22Rv1 (cell line): ENCODE data around the gene CPZ.

Source experiments
- H3K27ac ChIP-seq: fragments of 450-650 bp; 2 replicates; pipeline ENCODE4 v1.5.1; 2017
- ZFX ChIP-seq: fragments of 450-650 bp; IDR thresholded peaks from 2 replicates; pipeline ENCODE4 v1.6.1; 2017; ENCODE audit warnings: antibody characterized with exemption, borderline replicate concordance
- TF ChIP-seq, protein P1 (sequence below): fragments of 450-650 bp; IDR thresholded peaks from 2 replicates; pipeline ENCODE4 v1.5.1; 2017; ENCODE audit warnings: mild to moderate bottlenecking

Gene CPZ

DNA sequence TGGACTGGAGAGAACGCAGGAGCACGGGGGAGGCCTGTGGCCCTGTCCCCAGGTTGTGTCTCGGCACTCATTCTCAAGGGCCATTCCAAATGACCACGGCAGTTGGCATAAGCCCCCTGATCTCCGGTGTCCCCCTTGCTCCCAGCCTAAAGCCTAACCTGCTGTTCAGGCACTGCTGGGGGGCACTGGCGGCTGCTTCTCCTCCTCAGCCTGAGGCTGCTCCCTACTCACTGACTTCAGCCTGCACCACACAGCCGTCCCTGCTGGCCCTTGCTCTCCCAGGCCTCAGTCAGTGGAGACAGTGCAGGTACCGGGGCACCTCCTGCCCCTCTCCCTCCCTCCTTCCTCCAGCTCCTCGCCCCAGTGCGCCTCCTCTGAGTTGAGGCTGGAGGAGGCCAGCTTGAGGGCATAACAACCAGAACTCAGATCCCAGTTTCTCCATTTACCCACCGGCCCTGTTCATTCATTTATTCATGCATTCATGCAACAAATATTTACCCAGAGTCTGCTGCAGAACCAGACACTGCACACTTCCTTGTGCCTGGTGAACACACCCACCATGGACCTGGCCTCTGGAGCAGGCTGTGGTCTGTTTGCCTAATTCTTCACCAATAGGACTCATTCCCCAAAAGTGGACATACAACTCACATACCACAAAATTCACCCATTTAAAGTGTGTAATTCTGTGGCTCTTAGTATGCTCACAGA is 65.0 kb downstream of the CPZ start:
- TF ChIP-seq ZFX: no peak
- no peak overlapping the region for H3K27ac ChIP-seq

DNA sequence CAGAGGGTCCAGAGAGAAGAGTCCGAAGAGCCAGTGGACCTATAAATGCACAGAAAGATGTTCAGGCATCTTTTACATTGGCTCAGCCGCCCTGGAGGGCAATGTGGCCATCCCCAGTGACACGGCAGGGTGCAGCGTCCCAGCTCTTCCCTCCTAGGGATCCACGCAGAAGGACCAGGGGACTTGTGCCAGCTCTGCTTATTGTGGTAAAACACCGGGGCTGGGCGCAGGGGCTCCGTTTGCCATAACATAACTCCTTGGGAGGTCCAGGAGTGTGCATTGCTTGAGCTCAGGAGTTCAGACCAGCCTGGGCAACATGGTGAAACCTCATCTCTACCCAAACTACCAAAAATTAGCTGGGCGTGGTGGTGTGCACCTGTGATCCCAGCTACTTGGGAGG is 70.2 kb downstream of the CPZ start:
- TF ChIP-seq, protein P1, sequence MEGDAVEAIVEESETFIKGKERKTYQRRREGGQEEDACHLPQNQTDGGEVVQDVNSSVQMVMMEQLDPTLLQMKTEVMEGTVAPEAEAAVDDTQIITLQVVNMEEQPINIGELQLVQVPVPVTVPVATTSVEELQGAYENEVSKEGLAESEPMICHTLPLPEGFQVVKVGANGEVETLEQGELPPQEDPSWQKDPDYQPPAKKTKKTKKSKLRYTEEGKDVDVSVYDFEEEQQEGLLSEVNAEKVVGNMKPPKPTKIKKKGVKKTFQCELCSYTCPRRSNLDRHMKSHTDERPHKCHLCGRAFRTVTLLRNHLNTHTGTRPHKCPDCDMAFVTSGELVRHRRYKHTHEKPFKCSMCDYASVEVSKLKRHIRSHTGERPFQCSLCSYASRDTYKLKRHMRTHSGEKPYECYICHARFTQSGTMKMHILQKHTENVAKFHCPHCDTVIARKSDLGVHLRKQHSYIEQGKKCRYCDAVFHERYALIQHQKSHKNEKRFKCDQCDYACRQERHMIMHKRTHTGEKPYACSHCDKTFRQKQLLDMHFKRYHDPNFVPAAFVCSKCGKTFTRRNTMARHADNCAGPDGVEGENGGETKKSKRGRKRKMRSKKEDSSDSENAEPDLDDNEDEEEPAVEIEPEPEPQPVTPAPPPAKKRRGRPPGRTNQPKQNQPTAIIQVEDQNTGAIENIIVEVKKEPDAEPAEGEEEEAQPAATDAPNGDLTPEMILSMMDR: no peak
- no peak for TF ChIP-seq ZFX

DNA sequence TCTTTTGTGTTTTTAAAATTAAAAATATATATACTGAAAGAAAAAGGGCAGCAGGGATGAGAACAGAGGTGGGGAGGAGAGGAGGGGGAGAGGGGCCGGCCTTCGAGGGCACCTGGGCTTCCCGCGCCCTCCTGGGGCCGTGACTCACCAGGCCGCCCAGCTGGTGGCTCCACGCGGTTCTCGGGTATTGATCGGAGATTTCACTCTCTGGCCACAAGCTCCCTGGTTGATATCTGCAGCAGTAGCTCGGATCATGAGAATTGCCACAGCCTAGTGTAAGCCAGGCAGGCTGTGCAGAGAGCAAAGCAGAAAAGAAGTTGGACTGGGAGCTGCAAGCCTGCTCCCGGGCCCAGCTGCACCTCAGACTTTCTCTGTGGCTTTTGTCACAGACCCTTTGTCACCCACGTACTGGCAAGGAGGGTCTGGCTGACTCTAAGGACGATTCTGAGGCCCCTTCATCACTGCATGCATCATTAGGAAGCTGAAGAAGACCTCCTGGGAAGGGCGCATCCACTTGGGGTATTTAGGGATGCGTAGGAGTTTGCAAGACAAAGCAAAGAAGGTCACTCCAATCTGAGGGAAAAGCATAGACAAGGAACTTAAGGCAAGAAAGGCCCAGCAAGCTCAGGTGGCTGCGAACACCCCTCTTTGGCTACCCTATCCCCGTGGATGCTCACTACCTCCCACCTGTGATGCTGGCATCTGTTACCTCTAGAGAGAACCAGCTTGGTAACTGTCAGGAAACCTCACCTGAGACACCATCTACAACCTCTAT is 71.7 kb downstream of the CPZ start:
- no peak for TF ChIP-seq ZFX
- TF ChIP-seq, protein P1: no peak
- H3K27ac ChIP-seq: no peak overlapping the region

More for the DNA sequence above, 70.2 kb downstream of the CPZ start:
- no peak overlapping the region for H3K27ac ChIP-seq

DNA sequence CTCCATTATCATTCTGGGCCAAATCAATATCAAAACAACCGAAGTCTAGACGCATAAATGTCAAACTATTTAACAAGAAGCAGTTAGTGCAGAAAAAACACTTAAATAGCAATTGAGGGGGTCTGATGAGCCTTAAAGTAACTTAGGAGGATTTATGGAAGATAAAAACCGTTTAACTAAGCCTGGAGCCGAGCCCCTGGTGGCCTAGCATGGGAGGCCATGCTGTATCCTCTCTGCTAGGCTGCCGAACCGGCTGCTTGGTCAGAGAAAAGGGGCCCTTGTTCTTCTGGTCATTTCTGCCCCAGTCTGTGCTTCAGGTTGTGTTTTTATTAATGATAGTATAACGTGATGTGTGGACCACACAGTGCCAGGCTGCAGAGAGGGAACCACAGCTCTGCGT is 72.4 kb downstream of the CPZ start:
- TF ChIP-seq, protein P1: no peak
- TF ChIP-seq ZFX: no peak
- H3K27ac ChIP-seq: no peak overlapping the region

DNA sequence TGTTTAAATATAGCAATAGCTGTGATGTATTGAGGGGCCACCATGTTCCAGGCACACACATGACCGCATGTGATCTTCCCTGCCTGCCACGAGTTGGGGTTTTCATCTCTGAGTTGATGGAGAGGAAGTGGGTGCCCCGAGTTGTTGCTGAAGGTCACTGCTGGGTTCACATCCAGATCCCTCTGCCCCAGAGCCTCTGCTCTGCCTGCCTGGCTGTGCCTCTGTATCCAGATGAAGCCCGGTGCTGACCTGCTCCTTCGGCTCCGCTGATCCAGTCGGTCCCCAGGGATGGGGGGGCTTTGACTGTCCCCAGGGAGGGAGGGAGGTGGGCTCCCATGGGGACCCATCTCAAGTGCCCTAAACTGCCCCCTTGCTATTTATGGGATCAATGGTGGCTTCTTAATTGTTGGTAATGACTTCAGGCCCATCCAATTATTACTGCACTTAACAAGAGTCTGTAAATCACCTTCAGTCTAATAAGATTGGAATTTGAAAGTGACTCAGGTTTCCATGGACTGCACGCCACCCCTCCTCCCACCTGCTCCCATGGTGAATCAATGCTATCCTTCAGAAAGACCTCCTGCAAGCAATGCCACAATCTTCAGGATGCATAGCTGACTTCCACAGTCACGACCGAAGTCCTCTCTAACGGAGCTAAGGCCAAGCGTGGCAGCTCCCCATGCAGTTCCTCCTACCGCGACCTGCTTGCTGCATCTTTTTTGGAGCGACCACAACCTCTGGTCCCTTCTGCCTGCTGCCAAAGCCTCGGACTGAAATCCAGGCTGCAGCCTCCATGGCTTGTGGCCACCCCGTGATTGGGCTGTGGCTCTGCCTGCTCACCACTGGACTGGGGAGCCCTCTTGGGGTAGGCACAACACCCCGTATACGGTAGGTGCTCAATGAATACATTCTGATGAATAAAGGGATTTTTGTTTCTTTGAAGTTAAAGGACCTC is 73.1 kb downstream of the CPZ start:
- H3K27ac ChIP-seq: no peak overlapping the region
- TF ChIP-seq ZFX: no peak
- TF ChIP-seq, protein P1: no peak

DNA sequence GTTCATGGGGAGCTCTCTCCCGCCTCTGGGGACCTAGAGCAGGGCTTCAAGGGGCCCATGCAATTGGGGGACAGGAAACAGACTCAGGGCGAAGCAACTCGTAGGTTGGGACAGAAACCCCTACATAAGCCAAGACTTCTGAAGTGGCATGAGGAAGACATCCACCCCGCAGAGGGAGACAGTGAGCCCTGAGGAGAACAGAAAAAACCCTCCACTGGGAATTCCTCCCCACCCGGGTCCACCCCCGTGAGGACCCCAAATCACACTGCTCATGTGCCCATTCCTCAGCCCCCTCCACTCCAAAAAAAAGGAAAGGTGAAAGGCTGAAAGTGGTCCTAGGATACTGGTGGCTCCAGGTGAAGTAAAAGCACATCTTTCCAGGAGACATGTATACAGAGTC is 74.0 kb downstream of the CPZ start:
- H3K27ac ChIP-seq: no peak overlapping the region
- TF ChIP-seq, protein P1: no peak
- no peak for TF ChIP-seq ZFX
